Iris pigment epithelial cell (primary cell): ENCODE results near the gene PNMT.
"Not testable (repeated sequence)": the region's sequence is repeated elsewhere in the genome, so short reads cannot be mapped to it uniquely, and the experiment has no call there.

Experiments used
- DNase-seq: peaks from one replicate; pipeline ENCODE4 v3.0.0-alpha.2; 2011; ENCODE audit warnings: low read depth

Gene PNMT

GRCh38 chr17:39687546-39688474 is 19.6 kb downstream of the PNMT start, which contains the start of gene PGAP3:
TSS of gene PGAP3 (minus strand) at chr17:39688057. CDS start at chr17:39688014, 43 bp downstream.
- DNase-seq: peak; percentile 93

- peak; percentile 25 for DNase-seq
Observed at GRCh38 chr17:39688475-39688835, 20.2 kb downstream of the PNMT start.

- DNase-seq: no peak
Observed at GRCh38 chr17:39688945-39689344, 20.7 kb downstream of the PNMT start.

GRCh38 chr17:39694593-39694992 is 26.3 kb downstream of the PNMT start:
- DNase-seq: no peak

- no peak for DNase-seq
Observed at GRCh38 chr17:39695089-39695474, 26.8 kb downstream of the PNMT start.

- no peak for DNase-seq
Observed at GRCh38 chr17:39696731-39697130, 28.5 kb downstream of the PNMT start.

GRCh38 chr17:39697961-39698360 is 29.7 kb downstream of the PNMT start:
- no peak for DNase-seq

GRCh38 chr17:39699157-39699817 is 31.0 kb downstream of the PNMT start:
- DNase-seq: not testable (repeated sequence)

- peak; percentile 85 for DNase-seq
Observed at GRCh38 chr17:39699818-39700147, 31.5 kb downstream of the PNMT start, which contains the start of gene ERBB2. TSS of gene ERBB2 (plus strand) at chr17:39700064. CDS start at chr17:39700239, 175 bp downstream.

GRCh38 chr17:39700148-39700987 is 32.1 kb downstream of the PNMT start:
- peak; percentile 38 for DNase-seq

GRCh38 chr17:39701012-39701783 is 32.9 kb downstream of the PNMT start:
- no peak for DNase-seq

- DNase-seq: no peak
Observed at GRCh38 chr17:39701784-39702422, 33.6 kb downstream of the PNMT start.

GRCh38 chr17:39702901-39703893 is 34.9 kb downstream of the PNMT start:
- no peak for DNase-seq

GRCh38 chr17:39703913-39704312 is 35.7 kb downstream of the PNMT start:
- no peak for DNase-seq

- DNase-seq: peak; percentile 67
Observed at GRCh38 chr17:39704821-39705551, 36.7 kb downstream of the PNMT start.

- DNase-seq: no peak
Observed at GRCh38 chr17:39705786-39706348, 37.6 kb downstream of the PNMT start.

GRCh38 chr17:39706383-39706782 is 38.1 kb downstream of the PNMT start:
- DNase-seq: no peak

GRCh38 chr17:39706921-39707337 is 38.7 kb downstream of the PNMT start:
- no peak for DNase-seq
